Measurements from ENCODE around the gene TYW5. TPM values are rescaled to one million over a fixed set of nuclear protein-coding genes. Genes with fewer than 3 reads are reported as not detected.

Gene TYW5
- total and polyA plus RNA-seq, 2 of the 13 experiments (the other 11 are each of a cell fraction or from before 2014, with no cell fraction given): 8.3 to 14.6 TPM

GRCh38 chr2:199911052-199911876, 44.0 kb downstream of the TYW5 start, which contains the start of gene C2orf69 (continued):
- peak; percentile 64 for TF ChIP-seq MAX (IDR thresholded peaks at IDR 0.05)
- TF ChIP-seq ETV6 (CRISPR knock-in tag; conservative IDR thresholded peaks at IDR 0.05): peak; percentile 85
- peak; percentile 91 for TF ChIP-seq CREB1 (IDR thresholded peaks at IDR 0.05)
- TF ChIP-seq CREB1 (CRISPR knock-in tag; IDR thresholded peaks at IDR 0.05): no peak; the same call in 1 of the 2 replicates
- TF ChIP-seq ZSCAN30 (CRISPR knock-in tag; IDR thresholded peaks at IDR 0.05): no peak; the same call in 1 of the 2 replicates
- TF ChIP-seq ZNF747 (CRISPR knock-in tag; IDR thresholded peaks at IDR 0.05; ENCODE audit: borderline replicate concordance): peak; percentile 95
- TF ChIP-seq SIN3B (IDR thresholded peaks at IDR 0.05; ENCODE audit: low read length): peak; percentile 97
- TF ChIP-seq POGZ (CRISPR knock-in tag; IDR thresholded peaks at IDR 0.05): peak; percentile 99
- peak; percentile 81 for TF ChIP-seq SP4 (CRISPR knock-in tag; IDR thresholded peaks at IDR 0.05)
- no peak for TF ChIP-seq ZNF773 (CRISPR knock-in tag; IDR thresholded peaks at IDR 0.05; ENCODE audit: borderline replicate concordance)
- 0 out of 2 replicates have a peak, but pooled peaks have one; percentile 48 for TF ChIP-seq ZNF264 (CRISPR knock-in tag; IDR thresholded peaks at IDR 0.05)
- peak; percentile 94 for TF ChIP-seq TARDBP (CRISPR knock-in tag; IDR thresholded peaks at IDR 0.05)
- TF ChIP-seq KLF15 (CRISPR knock-in tag; IDR thresholded peaks at IDR 0.05; ENCODE audit: borderline replicate concordance): peak; percentile 83
- peak; percentile 43 for TF ChIP-seq PHF5A (CRISPR knock-in tag; IDR thresholded peaks at IDR 0.05; ENCODE audit: low read depth, unreplicated experiment)
- TF ChIP-seq ZNF577 (CRISPR knock-in tag; IDR thresholded peaks at IDR 0.05; ENCODE audit: borderline replicate concordance, low read depth): no peak
- TF ChIP-seq RNF2 (conservative IDR thresholded peaks at IDR 0.05; ENCODE audit: low read depth): peak; percentile 65; the same call in 1 of the 2 replicates
- TF ChIP-seq ZNF101 (CRISPR knock-in tag; IDR thresholded peaks at IDR 0.05; ENCODE audit: borderline replicate concordance, low read depth): no peak
- peak; percentile 71 for TF ChIP-seq MNT (IDR thresholded peaks at IDR 0.05)
- peak; percentile 29; the same call in 1 of the 2 replicates for TF ChIP-seq GFI1 (CRISPR knock-in tag; IDR thresholded peaks at IDR 0.05; ENCODE audit: borderline replicate concordance)
- peak; percentile 98 for TF ChIP-seq ZNF501 (CRISPR knock-in tag; IDR thresholded peaks at IDR 0.05)
- peak; percentile 41; the same call in 1 of the 2 replicates for TF ChIP-seq RFXANK (CRISPR knock-in tag; IDR thresholded peaks at IDR 0.05)
- TF ChIP-seq ZNF891 (CRISPR knock-in tag; IDR thresholded peaks at IDR 0.05): peak; percentile 85
- TF ChIP-seq HCFC1 (IDR thresholded peaks at IDR 0.05; ENCODE audit: low read depth, low read length): peak; percentile 40; the same call in 1 of the 2 replicates
- TF ChIP-seq HNF1A (IDR thresholded peaks at IDR 0.05; ENCODE audit: low read depth): no peak
- TF ChIP-seq HNF1A (CRISPR knock-in tag; IDR thresholded peaks at IDR 0.05; ENCODE audit: borderline replicate concordance): peak; percentile 69; the same call in 1 of the 2 replicates
- TF ChIP-seq ZNF383 (CRISPR knock-in tag; IDR thresholded peaks at IDR 0.05; ENCODE audit: borderline replicate concordance): peak; percentile 35; the same call in 1 of the 2 replicates
